ENCODE data around the gene FMOD. TPM values are rescaled to one million over a fixed set of nuclear protein-coding genes. Genes with fewer than 3 reads are reported as not detected.

Gene FMOD
- total RNA-seq, 1 donor from 2014 or later = 0.26 TPM

- Histone ChIP-seq H3K36me3 (ENCODE audit: control insufficient read depth, insufficient read depth, low read length) (no peaks in the 10 kb centered on the region), H3K4me3 (ENCODE audit: low read depth, low read length) (peak overlapping the region; percentile 43), H3K27me3 (ENCODE audit: control insufficient read depth, insufficient read depth, low read length) (peaks cover 2% of the 10 kb centered on the region)
- no peak for FAIRE-seq
- no peak for TF ChIP-seq CTCF (IDR thresholded peaks at IDR 0.05; ENCODE audit: insufficient read depth, low read length, severe bottlenecking)
- DNase-seq (ENCODE audit: low read depth) = peak; percentile 78
Observed at GRCh38 chr1:203326830-203327683, 23.9 kb downstream of the FMOD start.

- TF ChIP-seq CTCF (IDR thresholded peaks at IDR 0.05; ENCODE audit: insufficient read depth, low read length, severe bottlenecking) = no peak
- H3K4me3 ChIP-seq (ENCODE audit: low read depth, low read length) = no peak overlapping the region
- FAIRE-seq = no peak
- no peak for DNase-seq (ENCODE audit: low read depth)
- no peaks in the 10 kb centered on the region for H3K36me3 ChIP-seq (ENCODE audit: control insufficient read depth, insufficient read depth, low read length)
- peaks cover 2% of the 10 kb centered on the region for H3K27me3 ChIP-seq (ENCODE audit: control insufficient read depth, insufficient read depth, low read length)
Observed at GRCh38 chr1:203325418-203326091, 25.4 kb downstream of the FMOD start.

GRCh38 chr1:203325026-203325417 is 25.9 kb downstream of the FMOD start:
- TF ChIP-seq CTCF (IDR thresholded peaks at IDR 0.05; ENCODE audit: insufficient read depth, low read length, severe bottlenecking) = no peak
- peaks cover 2% of the 10 kb centered on the region for H3K27me3 ChIP-seq (ENCODE audit: control insufficient read depth, insufficient read depth, low read length)
- no peaks in the 10 kb centered on the region for H3K36me3 ChIP-seq (ENCODE audit: control insufficient read depth, insufficient read depth, low read length)
- FAIRE-seq = no peak
- no peak for DNase-seq (ENCODE audit: low read depth)
- no peak overlapping the region for H3K4me3 ChIP-seq (ENCODE audit: low read depth, low read length)

- DNase-seq (ENCODE audit: low read depth) = no peak
- no peak overlapping the region for H3K4me3 ChIP-seq (ENCODE audit: low read depth, low read length)
- no peak for FAIRE-seq
- peaks cover 2% of the 10 kb centered on the region for H3K27me3 ChIP-seq (ENCODE audit: control insufficient read depth, insufficient read depth, low read length)
- TF ChIP-seq CTCF (IDR thresholded peaks at IDR 0.05; ENCODE audit: insufficient read depth, low read length, severe bottlenecking) = no peak
- H3K36me3 ChIP-seq (ENCODE audit: control insufficient read depth, insufficient read depth, low read length) = no peaks in the 10 kb centered on the region
Observed at GRCh38 chr1:203324105-203325025, 26.6 kb downstream of the FMOD start.

- no peak for DNase-seq (ENCODE audit: low read depth)
Observed at GRCh38 chr1:203323587-203323986, 27.3 kb downstream of the FMOD start.

More at GRCh38 chr1:203323587-203323986, 27.3 kb downstream of the FMOD start:
- FAIRE-seq = no peak
- no peaks in the 10 kb centered on the region for H3K36me3 ChIP-seq (ENCODE audit: control insufficient read depth, insufficient read depth, low read length)
- H3K27me3 ChIP-seq (ENCODE audit: control insufficient read depth, insufficient read depth, low read length) = peaks cover 2% of the 10 kb centered on the region
- no peak overlapping the region for H3K4me3 ChIP-seq (ENCODE audit: low read depth, low read length)
- no peak for TF ChIP-seq CTCF (IDR thresholded peaks at IDR 0.05; ENCODE audit: insufficient read depth, low read length, severe bottlenecking)

All from bronchial epithelial cell (primary cell).